GM21360 (cell line): ENCODE results near the gene RAP1GAP.

Experiments used
- ATAC-seq: cut with Tn5 transposase; IDR thresholded peaks from one replicate; pipeline ENCODE4 v1.9.1; 2021; ENCODE audit warnings: mild to moderate bottlenecking, moderate library complexity; ENCODE audit not compliant: unreplicated experiment

RAP1GAP gene

DNA sequence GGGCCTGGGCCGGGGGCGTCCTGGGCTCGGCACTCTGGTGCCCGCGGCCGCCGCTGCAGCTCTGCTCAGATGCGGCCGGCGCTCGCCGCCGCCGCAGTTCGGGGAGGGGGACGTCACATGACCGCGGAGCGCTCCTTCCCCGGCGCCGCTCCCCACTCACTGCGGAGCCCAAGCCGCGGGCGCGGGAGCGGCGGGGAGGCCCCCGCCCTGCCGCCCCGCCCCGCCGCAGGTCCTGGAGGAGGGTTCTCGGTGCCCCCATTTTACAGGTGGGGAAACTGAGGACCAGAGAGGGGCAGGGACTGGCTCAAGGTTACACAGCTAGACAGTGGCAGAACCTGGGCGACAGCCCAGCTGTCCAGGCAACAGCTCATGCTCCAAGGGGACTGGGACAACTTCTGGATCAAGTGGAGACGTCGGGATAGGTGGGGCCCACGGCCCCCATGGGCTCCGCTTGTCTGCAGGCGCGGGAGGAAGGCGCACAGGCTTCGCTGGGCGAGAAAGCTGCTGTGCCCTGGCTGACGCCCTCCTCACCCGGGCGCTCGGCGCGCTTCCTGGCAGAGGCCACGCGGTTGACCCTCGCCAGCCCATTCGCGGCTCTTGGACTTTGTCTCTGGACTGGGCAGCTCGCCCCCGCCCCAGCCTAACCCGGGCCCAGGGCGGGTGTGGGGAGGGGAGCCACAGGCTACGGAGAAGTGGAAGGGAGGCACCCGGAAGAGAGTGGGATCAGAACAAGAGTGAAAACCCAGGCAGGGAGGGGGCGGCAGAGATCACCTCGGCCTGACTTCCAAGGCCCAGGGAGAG lies at the start of gene RAP1GAP:
RAP1GAP (minus strand) TSS at position 100 of the 801 bp plus-strand sequence. CDS start 49,325 bp downstream, outside the sequence.
- ATAC-seq = no peak

DNA sequence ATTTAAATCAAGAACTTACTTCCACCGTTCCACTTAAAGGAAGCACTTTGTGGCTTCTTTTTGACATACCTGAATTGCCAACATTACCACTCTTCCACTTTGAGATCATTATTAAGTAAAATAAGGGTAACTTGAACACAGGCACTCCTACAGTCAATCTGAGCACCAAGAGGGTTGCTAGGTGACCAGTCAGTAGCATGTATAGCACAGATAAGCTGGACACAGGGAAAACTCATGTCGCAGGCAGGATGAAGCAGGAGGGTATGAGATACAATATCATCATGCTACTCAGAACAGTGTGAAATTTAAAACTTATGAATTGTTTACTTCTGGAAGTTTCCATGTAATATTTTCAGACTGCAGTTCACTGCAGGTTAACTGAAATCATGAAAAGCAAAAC lies 47.0 kb upstream of the RAP1GAP start:
- no peak for ATAC-seq

DNA sequence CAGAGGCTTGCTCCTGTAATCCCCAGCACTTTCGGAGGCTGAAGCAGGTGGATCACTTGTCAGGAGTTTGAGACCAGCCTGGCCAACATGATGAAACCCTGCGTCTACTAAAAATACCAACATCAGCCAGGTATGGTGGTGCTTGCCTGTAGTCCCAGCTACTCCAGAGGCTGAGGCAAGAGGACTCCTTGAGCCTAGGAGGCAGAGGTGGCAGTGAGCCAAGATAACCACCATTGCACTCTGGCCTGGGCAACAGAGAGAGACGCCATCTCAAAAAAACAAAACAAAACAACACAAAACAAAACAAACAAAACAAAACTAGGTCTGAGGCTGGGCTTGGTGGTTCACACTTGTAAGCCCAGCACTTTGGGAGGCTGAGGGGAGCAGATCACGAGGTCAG lies 38.7 kb upstream of the RAP1GAP start:
- no peak for ATAC-seq

GRCh38 chr1:21707086-21707840 lies 38.1 kb upstream of the RAP1GAP start:
- no peak for ATAC-seq

GRCh38 chr1:21706151-21706835 lies 37.1 kb upstream of the RAP1GAP start:
- no peak for ATAC-seq

GRCh38 chr1:21705303-21705980 lies 36.3 kb upstream of the RAP1GAP start:
- ATAC-seq = no peak

- no peak for ATAC-seq
Observed at GRCh38 chr1:21704145-21704544, 35.0 kb upstream of the RAP1GAP start.

GRCh38 chr1:21703318-21703963 lies 34.3 kb upstream of the RAP1GAP start:
- no peak for ATAC-seq

DNA sequence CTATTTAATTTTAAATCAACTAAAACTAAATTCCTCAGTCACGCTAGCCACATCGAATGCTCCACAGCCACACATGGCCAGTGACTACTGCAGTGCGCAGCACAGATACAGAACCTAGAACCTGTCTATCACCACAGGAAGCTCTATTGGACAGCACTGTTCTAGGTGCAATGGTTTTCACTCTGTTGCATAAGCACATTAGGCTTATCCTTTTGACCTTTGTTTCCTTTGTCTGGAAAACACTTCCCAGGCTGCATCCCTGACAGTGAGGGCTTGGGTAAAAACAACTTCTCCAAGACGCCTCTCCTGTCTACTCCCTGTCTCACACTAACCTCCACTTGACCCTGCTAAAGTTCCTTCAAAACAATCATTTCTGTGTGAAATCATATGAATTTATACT lies 33.6 kb upstream of the RAP1GAP start:
- ATAC-seq = no peak

DNA sequence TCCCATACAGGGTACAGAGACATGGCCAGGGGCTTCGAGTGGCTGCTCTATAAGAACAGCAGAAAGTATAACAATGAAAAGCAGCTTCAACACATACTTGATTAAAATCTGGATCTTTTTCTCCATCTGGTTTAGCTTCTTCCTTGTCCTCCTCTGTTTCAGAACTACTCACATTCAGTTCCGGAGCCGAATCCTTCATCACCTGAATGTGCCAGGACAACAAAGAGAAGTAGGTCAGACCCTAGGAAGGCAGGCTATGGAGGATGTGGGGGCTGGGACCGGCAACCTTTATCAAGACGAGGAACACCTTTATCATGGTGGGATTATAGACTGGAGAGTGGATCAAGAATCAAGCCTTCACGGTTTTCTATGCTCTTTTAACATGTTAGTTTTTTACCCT lies 32.2 kb upstream of the RAP1GAP start:
- no peak for ATAC-seq

DNA sequence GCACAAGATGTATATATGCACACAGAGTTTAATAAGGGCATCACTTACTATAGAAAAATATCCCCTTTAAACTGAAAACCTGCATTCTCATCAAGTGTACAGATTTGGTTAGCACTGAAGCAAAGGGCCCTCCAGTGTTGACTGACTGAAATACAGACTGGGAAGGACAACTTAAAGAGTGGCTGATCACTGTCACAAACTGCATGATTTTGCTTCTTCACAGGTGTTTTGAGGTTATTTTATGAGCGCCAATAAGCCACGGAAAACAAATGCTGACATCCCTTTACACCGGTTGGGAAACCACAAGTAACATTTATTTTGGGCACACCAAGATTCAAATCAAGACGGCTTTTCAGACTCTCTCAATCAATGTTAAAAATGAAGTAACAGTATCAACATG lies 30.9 kb upstream of the RAP1GAP start:
- no peak for ATAC-seq

- no peak for ATAC-seq
Observed at GRCh38 chr1:21696931-21697330, 27.8 kb upstream of the RAP1GAP start.

- ATAC-seq = no peak
Observed at GRCh38 chr1:21693732-21694131, 24.6 kb upstream of the RAP1GAP start.

- ATAC-seq = no peak
Observed at GRCh38 chr1:21691739-21692138, 22.6 kb upstream of the RAP1GAP start.

DNA sequence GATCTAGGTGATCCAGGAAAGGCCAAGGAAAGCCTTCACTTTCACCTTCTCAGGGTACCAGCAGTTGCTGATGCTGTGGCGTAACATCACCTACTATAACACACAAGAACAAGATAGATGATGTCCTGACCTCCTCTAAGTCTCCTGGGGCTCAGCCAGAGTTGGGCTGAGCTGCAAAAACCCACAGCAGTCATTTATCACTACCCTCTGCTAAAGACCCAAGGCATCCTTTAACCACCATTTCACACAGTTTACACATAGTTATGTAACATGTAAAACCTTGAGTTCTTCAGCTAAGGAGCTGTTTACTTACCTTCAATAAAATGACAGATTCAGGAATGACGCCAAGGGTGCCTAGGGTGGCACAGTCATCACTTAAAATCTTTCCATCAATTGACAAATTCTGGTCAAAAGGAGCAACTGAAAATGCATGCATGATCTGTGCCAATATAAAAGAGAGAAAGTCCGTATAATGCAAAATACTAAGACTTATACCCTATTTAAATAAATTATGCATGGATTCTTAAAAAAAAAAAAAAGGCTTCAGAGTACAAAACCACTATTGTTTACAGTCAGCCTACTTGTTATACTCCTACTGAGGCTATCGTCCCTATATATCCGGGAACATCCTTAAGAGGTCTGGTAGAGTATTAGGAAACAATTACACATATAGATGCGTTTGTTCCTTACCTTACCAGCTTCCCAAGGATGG lies 20.7 kb upstream of the RAP1GAP start:
- ATAC-seq = no peak

DNA sequence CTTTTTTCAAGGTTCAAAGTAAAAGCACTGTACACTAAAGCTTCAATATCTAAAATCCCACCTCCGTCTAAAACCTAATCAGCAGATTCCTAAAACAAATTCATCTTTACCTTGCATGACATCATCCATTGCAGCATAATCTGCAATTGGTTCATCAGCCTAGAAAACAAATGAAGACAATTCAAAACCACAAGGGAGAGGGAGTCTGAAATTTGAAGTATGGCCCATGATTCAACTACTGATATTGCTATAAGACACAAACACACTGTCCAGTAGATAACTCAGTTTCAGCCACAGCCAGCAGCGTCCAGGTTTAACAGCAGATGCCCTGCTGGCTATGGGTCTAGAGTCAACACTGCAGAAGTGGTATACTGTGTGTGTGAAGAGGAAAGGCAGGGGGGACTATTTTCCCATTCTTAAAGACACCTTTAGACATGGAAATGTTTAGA lies 17.9 kb upstream of the RAP1GAP start:
- no peak for ATAC-seq

DNA sequence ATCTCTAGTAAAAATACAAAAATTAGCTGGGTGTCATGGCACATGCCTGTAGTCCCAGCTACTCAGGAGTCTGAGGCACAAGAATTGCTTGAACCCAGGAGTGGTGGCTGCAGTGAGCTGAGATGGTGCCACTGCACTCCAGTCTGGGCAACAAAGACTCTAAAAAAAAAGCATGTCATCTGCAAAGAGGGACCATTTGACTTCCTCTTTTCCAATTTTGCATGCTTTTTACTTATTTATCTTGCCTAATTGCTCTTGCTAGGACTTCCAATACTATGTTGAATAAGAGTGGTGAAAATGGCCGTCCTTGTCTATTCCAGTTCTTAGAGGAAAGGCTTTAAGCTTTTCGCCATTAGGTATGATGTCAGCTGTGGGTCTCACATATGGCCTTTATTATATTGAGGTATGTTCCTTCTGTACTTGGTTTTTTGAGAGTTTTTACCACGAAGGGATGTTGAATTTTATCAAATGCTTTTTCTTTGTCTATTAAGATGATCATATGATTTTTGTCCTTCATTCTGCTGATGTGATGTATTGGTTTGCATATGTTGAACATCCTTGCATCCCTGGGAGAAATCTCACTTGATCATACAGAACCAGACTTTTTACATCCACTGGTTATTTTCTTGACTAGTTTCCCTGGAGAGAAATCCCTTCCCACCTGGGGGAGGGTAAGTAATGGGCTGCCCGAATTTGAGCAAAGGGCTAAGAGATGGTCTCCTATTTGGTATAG lies 17.0 kb upstream of the RAP1GAP start:
- ATAC-seq = no peak

DNA sequence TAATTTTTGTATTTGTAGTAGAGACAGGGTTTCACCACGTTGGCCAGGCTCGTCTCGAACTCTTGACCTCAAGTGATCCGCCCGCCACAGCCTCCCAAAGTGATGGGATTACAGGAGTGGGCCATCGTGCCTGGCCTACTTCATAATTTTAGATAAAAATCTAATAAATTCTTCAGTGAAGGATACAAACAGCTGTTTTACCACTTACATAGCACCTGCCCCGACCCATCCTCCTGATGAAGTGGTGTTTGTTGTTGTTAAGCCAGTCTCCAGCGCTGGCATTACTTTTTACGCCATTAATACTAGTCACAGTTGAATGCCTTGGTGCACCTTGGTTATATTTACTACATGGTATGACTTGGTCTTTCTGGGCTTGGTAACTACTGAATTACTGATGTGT lies 12.3 kb upstream of the RAP1GAP start:
- no peak for ATAC-seq

GRCh38 chr1:21680918-21681317 lies 11.8 kb upstream of the RAP1GAP start:
- ATAC-seq = no peak
